Type B pancreatic cell (in vitro differentiated cells): ENCODE results near the gene CBX7. TPM values are rescaled to one million over a fixed set of nuclear protein-coding genes. Genes with fewer than 3 reads are reported as not detected.
A peak's percentile ranks its signal among the peaks of the same experiment; 100 is the strongest.
"Not testable (repeated sequence)": the region's sequence is repeated elsewhere in the genome, so short reads cannot be mapped to it uniquely, and the experiment has no call there.

ENCODE experiments used
- DNase-seq: peaks from one replicate; pipeline ENCODE4 v3.0.0; 2021; ENCODE audit warnings: mixed read lengths; ENCODE audit not compliant: unreplicated experiment; ENCODE audit errors: extremely low spot score
- H3K27ac Mint-ChIP-seq: 2 replicates; pipeline ENCODE4 v1.8.0; 2021; ENCODE audit warnings: mild to moderate bottlenecking, mixed read lengths
- H3K27me3 Mint-ChIP-seq: 2 replicates; pipeline ENCODE4 v1.8.0; 2021; ENCODE audit warnings: mixed read lengths
- H3K36me3 Mint-ChIP-seq: 2 replicates; pipeline ENCODE4 v1.8.0; 2021; ENCODE audit warnings: mixed read lengths
- H3K4me1 Mint-ChIP-seq: one replicate; pipeline ENCODE4 v1.8.0; 2021; ENCODE audit warnings: mixed read lengths; ENCODE audit not compliant: unreplicated experiment
- H3K4me3 Mint-ChIP-seq: 2 replicates; pipeline ENCODE4 v1.8.0; 2021; ENCODE audit warnings: mild to moderate bottlenecking, mixed read lengths
- H3K9me3 Mint-ChIP-seq: 2 replicates; pipeline ENCODE4 v1.8.0; 2021; ENCODE audit warnings: mixed read lengths
- CTCF ChIP-seq: fragments of 200-600 bp; sonication (generic); conservative IDR thresholded peaks from 2 replicates; pipeline ENCODE4 v1.5.0; 2021; ENCODE audit warnings: antibody characterized with exemption, mild to moderate bottlenecking
- total RNA-seq: library from RNA; stranded (reverse); gene quantifications from 2 replicates; pipeline ENCODE4 v1.2.1, GENCODE V29; 2021; ENCODE audit warnings: low replicate concordance

CBX7 gene
- total RNA-seq, 1 donor from 2014 or later, result 4.8 TPM

- DNase-seq, result no peak
- TF ChIP-seq CTCF, result no peak
- Mint-ChIP-seq H3K27ac (no peak overlapping the region), H3K4me1 (peaks cover 4% of the 10 kb centered on the region), H3K36me3 (no peaks in the 10 kb centered on the region), H3K9me3 (no peaks in the 10 kb centered on the region), H3K4me3 (no peak overlapping the region), H3K27me3 (peaks cover 6% of the 10 kb centered on the region)
These were observed 14.1 kb upstream of the CBX7 start for GRCh38 chr22:39166547-39166946.

GRCh38 chr22:39156093-39156492 lies 3.6 kb upstream of the CBX7 start:
- not testable (repeated sequence) for DNase-seq, H3K36me3 Mint-ChIP-seq, H3K27ac Mint-ChIP-seq

GRCh38 chr22:39155421-39155820 lies 2.9 kb upstream of the CBX7 start:
- TF ChIP-seq CTCF, result no peak
- peaks cover 50% of the 10 kb centered on the region for H3K27me3 Mint-ChIP-seq

More at GRCh38 chr22:39156093-39156492, 3.6 kb upstream of the CBX7 start:
- not testable (repeated sequence) for H3K4me3 Mint-ChIP-seq, H3K9me3 Mint-ChIP-seq, H3K4me1 Mint-ChIP-seq
- peaks cover 50% of the 10 kb centered on the region for H3K27me3 Mint-ChIP-seq

GRCh38 chr22:39153220-39153717 lies 789 bp upstream of the CBX7 start:
- no peak for TF ChIP-seq CTCF
- H3K9me3 Mint-ChIP-seq, result no peaks in the 10 kb centered on the region
- H3K27ac Mint-ChIP-seq, result peak overlapping the region; percentile 76
- no peaks in the 10 kb centered on the region for H3K36me3 Mint-ChIP-seq
- peaks cover 10% of the 10 kb centered on the region for H3K4me1 Mint-ChIP-seq
- peaks cover 48% of the 10 kb centered on the region for H3K27me3 Mint-ChIP-seq
- peak; percentile 68 for DNase-seq
- peak overlapping the region; percentile 86 for H3K4me3 Mint-ChIP-seq

More at GRCh38 chr22:39155421-39155820, 2.9 kb upstream of the CBX7 start:
- DNase-seq, result no peak
- no peaks in the 10 kb centered on the region for H3K9me3 Mint-ChIP-seq
- no peaks in the 10 kb centered on the region for H3K36me3 Mint-ChIP-seq
- H3K27ac Mint-ChIP-seq, result no peak overlapping the region
- no peak overlapping the region for H3K4me3 Mint-ChIP-seq
- peaks cover 10% of the 10 kb centered on the region for H3K4me1 Mint-ChIP-seq

GRCh38 chr22:39152024-39152510 lies 413 bp downstream of the CBX7 start:
- TF ChIP-seq CTCF, result no peak
- H3K4me3 Mint-ChIP-seq, result peak overlapping the region; percentile 44
- no peaks in the 10 kb centered on the region for H3K9me3 Mint-ChIP-seq
- DNase-seq, result no peak
- peaks cover 37% of the 10 kb centered on the region for H3K27me3 Mint-ChIP-seq
- no peaks in the 10 kb centered on the region for H3K36me3 Mint-ChIP-seq
- no peak overlapping the region for H3K27ac Mint-ChIP-seq
- peaks cover 10% of the 10 kb centered on the region for H3K4me1 Mint-ChIP-seq

- peaks cover 31% of the 10 kb centered on the region for H3K27me3 Mint-ChIP-seq
- H3K4me3 Mint-ChIP-seq, result peak overlapping the region; percentile 79
- no peak for DNase-seq
- TF ChIP-seq CTCF, result no peak
- peak overlapping the region; percentile 49 for H3K27ac Mint-ChIP-seq
- H3K4me1 Mint-ChIP-seq, result peaks cover 10% of the 10 kb centered on the region
- no peaks in the 10 kb centered on the region for H3K9me3 Mint-ChIP-seq
- no peaks in the 10 kb centered on the region for H3K36me3 Mint-ChIP-seq
These were observed 1.0 kb downstream of the CBX7 start for GRCh38 chr22:39151329-39151975.
